Keratinocyte (primary cell): ENCODE measurements around the gene TEAD2. TPM values are rescaled to one million over a fixed set of nuclear protein-coding genes. Genes with fewer than 3 reads are reported as not detected.

Source experiments
- DNase-seq: peaks from one replicate; pipeline ENCODE4 v3.0.0-alpha.2; 2011; ENCODE audit warnings: low read depth, missing footprints, low spot score
- FAIRE-seq: peaks from 2 replicates; lab custom pipeline; 2011; peaks lifted over from hg19 to GRCh38; lab: Jason Lieb, UNC
- H2AFZ ChIP-seq: 2 replicates; pipeline ENCODE4 v1.6.0; 2012; ENCODE audit warnings: low read length, control low read depth, inconsistent platforms; ENCODE audit not compliant: control insufficient read depth
- H3K27ac ChIP-seq: 2 replicates; pipeline ENCODE4 v1.5.1; 2011; ENCODE audit warnings: low read length; ENCODE audit not compliant: control insufficient read depth, insufficient read depth
- H3K27me3 ChIP-seq: 3 replicates; pipeline ENCODE4 v1.6.0; 2011; ENCODE audit warnings: low read length; ENCODE audit not compliant: control insufficient read depth, insufficient read depth; ENCODE audit errors: extremely low read depth
- H3K36me3 ChIP-seq, 2 experiments: 2 replicates in 1 of 2; 3 replicates in 1 of 2; pipeline ENCODE4 v1.5.1; 2011; ENCODE audit warnings: low read length in 2 of 2, mild to moderate bottlenecking in 1 of 2; ENCODE audit not compliant: control insufficient read depth in 2 of 2, insufficient read depth in 2 of 2; ENCODE audit errors: extremely low read depth in 1 of 2
- H3K4me1 ChIP-seq: 3 replicates; pipeline ENCODE4 v1.5.1; 2011; ENCODE audit warnings: low read length; ENCODE audit not compliant: control insufficient read depth, insufficient read depth; ENCODE audit errors: extremely low read depth
- H3K4me2 ChIP-seq: 3 replicates; pipeline ENCODE4 v1.6.0; 2011; ENCODE audit warnings: low read depth, low read length; ENCODE audit not compliant: control insufficient read depth, insufficient read depth; ENCODE audit errors: extremely low read depth
- H3K4me3 ChIP-seq, 3 experiments: fragments of 200-600 bp in 1 of 3; sonication (generic) in 1 of 3; 2 replicates in 2 of 3; 3 replicates in 1 of 3; pipeline ENCODE4 v1.5.1; 2011 to 2016; ENCODE audit warnings: low read length in 3 of 3, mild to moderate bottlenecking in 3 of 3, control low read depth in 2 of 3, inconsistent platforms in 1 of 3, low read depth in 1 of 3, mixed read lengths in 1 of 3, mixed run types in 1 of 3, moderate library complexity in 1 of 3; ENCODE audit not compliant: control insufficient read depth in 2 of 3, insufficient read depth in 2 of 3; ENCODE audit errors: extremely low read depth in 1 of 3
- H3K79me2 ChIP-seq: 2 replicates; pipeline ENCODE4 v1.6.0; 2012; ENCODE audit warnings: low read length; ENCODE audit not compliant: control insufficient read depth, insufficient read depth
- H3K9ac ChIP-seq: 3 replicates; pipeline ENCODE4 v1.6.0; 2011; ENCODE audit warnings: low read length; ENCODE audit not compliant: control insufficient read depth, insufficient read depth; ENCODE audit errors: extremely low read depth
- H3K9me1 ChIP-seq: 3 replicates; pipeline ENCODE4 v1.6.0; 2011; ENCODE audit warnings: low read length; ENCODE audit not compliant: control insufficient read depth, insufficient read depth; ENCODE audit errors: extremely low read depth
- H3K9me3 ChIP-seq: 2 replicates; pipeline ENCODE4 v1.5.1; 2012; ENCODE audit warnings: low read depth, low read length; ENCODE audit not compliant: control insufficient read depth
- H4K20me1 ChIP-seq: 3 replicates; pipeline ENCODE4 v1.6.0; 2011; ENCODE audit warnings: low read length; ENCODE audit not compliant: control insufficient read depth, insufficient read depth; ENCODE audit errors: extremely low read depth
- CTCF ChIP-seq, 3 experiments: IDR thresholded peaks in 1 of 3; conservative IDR thresholded peaks in 1 of 3; optimal IDR thresholded peaks in 1 of 3; 2 replicates in 2 of 3; 3 replicates in 1 of 3; pipeline versions ENCODE3 to v1.5.1; 2011; ENCODE audit warnings: low read length in 3 of 3, mild to moderate bottlenecking in 3 of 3, moderate library complexity in 2 of 3, control low read depth in 1 of 3, inconsistent platforms in 1 of 3; ENCODE audit not compliant: insufficient read depth in 2 of 3; ENCODE audit errors: extremely low read depth in 1 of 3
- EZH2 ChIP-seq: IDR thresholded peaks from one replicate; pipeline ENCODE4 v1.6.1; 2012; ENCODE audit warnings: inconsistent platforms, mild to moderate bottlenecking, low read length, moderate library complexity
- dilution Hi-C: fragments of 300-500 bp; cut with MboI; formaldehyde crosslinking; loops from one replicate; pipeline ENCODE4 v1.7.0; 2020; ENCODE audit warnings: low sequenced_read_pairs; ENCODE audit not compliant: extremely low pct_ligation_motif_present
- polyA plus RNA-seq, 5 experiments: library from polyadenylated mRNA; depleted of rRNA in 3 of 5; stranded (reverse) in 3 of 5; stranded (forward) in 1 of 5; unstranded in 1 of 5; fragments of >200 nt; gene quantifications; 1 replicate in 1 of 5; 2 replicates in 3 of 5; 3 replicates in 1 of 5; pipeline versions ENCODE4 v1.2.1 to v1.2.3, GENCODE V29; 2011 to 2012; ENCODE audit warnings: missing spikeins in 2 of 5, low read depth in 1 of 5, low replicate concordance in 1 of 5

Gene TEAD2
- polyA plus RNA-seq, 1 donor (not counting 4 experiments of a cell fraction or from before 2014, with no cell fraction given), result 6.4 TPM

- H3K9me3 ChIP-seq, result no peaks in the 10 kb centered on the region
- no peaks in the 10 kb centered on the region for H4K20me1 ChIP-seq
- no peak within 1 kb of the TSS for H3K9ac ChIP-seq
- H3K27me3 ChIP-seq, result no peaks in the 10 kb centered on the region
- no peaks in the 10 kb centered on the region for H3K36me3 ChIP-seq
- H3K27ac ChIP-seq, result no peak within 1 kb of the TSS
- dilution Hi-C loops, result no loop called here
- no peaks in the 10 kb centered on the region for H3K79me2 ChIP-seq
- TF ChIP-seq EZH2 (no peak), CTCF (optimal IDR thresholded peaks at IDR 0.05 in 1 of 3, IDR thresholded peaks at IDR 0.05 in 1 of 3, conservative IDR thresholded peaks at IDR 0.05 in 1 of 3; ENCODE audit: extremely low read depth in 1 of 3, insufficient read depth in 2 of 3, low read length in 3 of 3) (no peak)
- FAIRE-seq, result no peak
- no peak within 1 kb of the TSS for H3K4me3 ChIP-seq
- DNase-seq, result no peak
- no peak within 1 kb of the TSS for H2AFZ ChIP-seq
- H3K4me1 ChIP-seq, result no peaks in the 10 kb centered on the region
- H3K4me2 ChIP-seq, result no peak within 1 kb of the TSS
- H3K9me1 ChIP-seq, result no peaks in the 10 kb centered on the region
Measured at GRCh38 chr19:49324801-49325576, 37.2 kb downstream of the TEAD2 start, which contains the start of gene SLC6A16. TSS of gene SLC6A16 (minus strand) at chr19:49325191. CDS start at chr19:49311347, 13,844 bp downstream.

GRCh38 chr19:49318296-49318695 lies 43.9 kb downstream of the TEAD2 start:
- no peaks in the 10 kb centered on the region for H3K9me3 ChIP-seq
- no peak overlapping the region for H3K27ac ChIP-seq
- no peaks in the 10 kb centered on the region for H3K79me2 ChIP-seq
- H3K4me3 ChIP-seq, result no peak overlapping the region
- no peaks in the 10 kb centered on the region for H3K27me3 ChIP-seq
- H3K36me3 ChIP-seq, result no peaks in the 10 kb centered on the region
- FAIRE-seq (no peak), DNase-seq (no peak)
- no peak overlapping the region for H3K9ac ChIP-seq
- H3K9me1 ChIP-seq, result no peaks in the 10 kb centered on the region
- TF ChIP-seq EZH2, result no peak
- no peak for TF ChIP-seq CTCF (optimal IDR thresholded peaks at IDR 0.05 in 1 of 3, IDR thresholded peaks at IDR 0.05 in 1 of 3, conservative IDR thresholded peaks at IDR 0.05 in 1 of 3; ENCODE audit: extremely low read depth in 1 of 3, insufficient read depth in 2 of 3, low read length in 3 of 3)
- dilution Hi-C loops, result no loop called here
- H4K20me1 ChIP-seq, result no peaks in the 10 kb centered on the region
- H2AFZ ChIP-seq, result no peak overlapping the region
- no peaks in the 10 kb centered on the region for H3K4me1 ChIP-seq
- H3K4me2 ChIP-seq, result no peak overlapping the region
